NOMO-1 treated with DMSO at 0.1 percent for 48 hours (cell line): ENCODE data around the gene MAP3K15.

Source experiments
- DNase-seq: peaks from one replicate; lab custom pipeline; 2025; ENCODE audit not compliant: unreplicated experiment; lab: John Stamatoyannopoulos, UW

Gene MAP3K15

DNA sequence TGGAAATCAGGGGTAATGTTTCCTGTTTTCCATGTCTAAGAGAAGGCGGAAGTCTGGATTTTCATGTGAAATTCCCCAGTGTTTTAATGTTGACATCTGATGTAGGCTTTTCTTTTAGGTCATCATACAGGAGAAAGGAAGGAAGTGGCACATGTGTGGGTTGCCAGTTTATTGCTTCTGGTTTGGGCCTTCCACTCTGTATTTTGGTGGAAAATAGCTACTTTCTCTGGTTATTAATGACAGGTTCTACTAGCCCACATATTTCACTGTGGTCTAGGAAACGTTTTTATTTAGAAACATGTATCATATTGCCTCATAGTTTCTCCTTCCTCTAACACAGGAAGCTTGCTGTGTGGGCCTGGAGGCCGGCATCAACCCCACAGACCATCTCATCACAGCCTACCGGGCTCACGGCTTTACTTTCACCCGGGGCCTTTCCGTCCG is 164.3 kb downstream of the MAP3K15 start:
- DNase-seq, result peak; percentile 89

DNA sequence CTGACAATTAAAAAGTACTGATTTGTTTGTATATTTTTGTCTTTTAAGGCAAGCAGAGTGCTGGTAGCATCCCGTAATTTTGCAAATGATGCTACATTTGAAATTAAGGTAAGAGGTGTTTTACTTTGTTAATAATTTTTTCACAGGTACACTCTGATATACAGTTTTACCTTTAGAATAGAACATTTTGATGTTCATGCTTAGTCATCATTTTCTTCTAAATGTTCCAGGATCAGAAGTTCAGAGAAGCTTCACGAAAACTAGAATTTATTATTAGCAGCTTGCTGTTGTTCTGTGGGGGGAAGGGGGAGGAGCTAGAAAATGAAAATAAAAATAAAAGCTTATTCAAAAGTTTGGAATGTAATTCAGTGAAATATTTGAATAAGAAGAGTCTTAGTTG is 166.0 kb downstream of the MAP3K15 start:
- DNase-seq, result no peak

DNA sequence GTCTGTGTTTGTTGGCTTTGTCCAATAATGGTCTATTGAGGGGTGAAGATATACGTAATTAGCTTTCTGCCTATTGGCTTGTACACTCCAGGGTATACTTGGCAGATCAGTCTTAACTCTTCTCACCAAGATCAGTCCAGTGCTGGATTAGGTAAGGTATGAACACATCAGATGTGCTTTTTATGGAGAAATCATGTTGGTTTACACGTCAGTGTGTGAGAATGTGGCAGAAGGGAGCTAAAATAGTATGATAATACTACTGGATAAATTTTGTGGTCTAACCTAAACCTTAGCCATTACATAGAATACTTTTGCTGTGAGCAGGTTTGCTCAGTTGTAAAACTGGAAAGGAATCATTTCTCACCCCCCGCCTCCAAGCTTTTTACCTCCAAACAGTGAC is 167.4 kb downstream of the MAP3K15 start:
- no peak for DNase-seq

DNA sequence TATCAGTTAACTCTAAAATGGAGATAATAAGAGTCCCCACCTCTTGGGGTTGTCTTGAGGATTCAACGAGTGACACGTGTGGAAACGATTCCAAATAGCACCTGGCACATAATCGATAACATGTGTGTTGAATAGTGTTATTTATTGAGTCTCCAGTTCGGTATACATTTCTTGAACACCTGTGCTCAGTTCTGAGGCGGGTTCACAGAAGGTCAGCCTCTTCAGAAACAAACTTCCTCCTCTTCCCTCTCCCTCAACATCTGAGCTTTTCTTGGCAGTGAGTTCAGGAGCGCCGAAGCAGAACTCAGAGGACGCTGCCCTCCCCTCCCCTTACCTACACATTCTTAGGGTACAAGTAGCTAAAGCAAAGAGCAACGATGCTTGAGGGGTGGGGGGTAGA is 170.6 kb downstream of the MAP3K15 start:
- no peak for DNase-seq

DNA sequence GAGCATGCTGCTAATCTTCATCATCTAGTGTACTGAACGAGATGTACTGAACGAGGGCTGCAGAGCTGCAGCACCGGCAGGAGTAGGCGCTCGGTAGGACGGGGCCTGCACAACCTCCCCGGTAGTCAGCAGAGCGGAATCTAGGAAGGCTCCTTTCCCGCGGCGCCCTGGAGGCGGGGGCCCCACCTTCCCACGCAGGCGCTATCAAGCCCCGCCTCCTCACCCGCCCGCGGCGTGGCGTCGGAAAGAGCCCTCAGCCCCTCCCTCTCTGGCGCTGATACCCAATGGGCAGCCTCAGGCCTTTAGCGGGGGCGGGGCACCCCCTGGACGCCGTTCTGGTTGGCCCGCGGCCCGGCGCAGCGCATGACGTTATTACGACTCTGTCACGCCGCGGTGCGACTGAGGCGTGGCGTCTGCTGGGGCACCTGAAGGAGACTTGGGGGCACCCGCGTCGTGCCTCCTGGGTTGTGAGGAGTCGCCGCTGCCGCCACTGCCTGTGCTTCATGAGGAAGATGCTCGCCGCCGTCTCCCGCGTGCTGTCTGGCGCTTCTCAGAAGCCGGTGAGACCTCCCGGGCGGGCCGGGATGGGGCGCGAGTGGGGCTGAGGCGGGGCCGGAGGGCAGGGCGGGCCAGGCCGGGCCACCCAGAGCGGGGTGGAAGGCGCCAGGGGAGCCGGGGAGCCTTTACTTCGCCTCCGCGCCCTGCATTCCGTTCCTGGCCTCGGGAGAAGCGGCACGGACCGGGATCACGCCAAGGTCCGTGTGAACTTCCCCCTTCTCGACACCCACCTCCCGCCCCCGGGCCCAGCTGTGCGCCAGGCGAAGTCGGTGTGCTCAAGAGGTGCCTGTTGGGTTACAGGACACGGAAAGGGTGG is 171.5 kb downstream of the MAP3K15 start, which contains the start of gene PDHA1:
Gene PDHA1, plus strand, starts transcription at position 393 of the 874 bp plus-strand sequence. Its CDS starts 111 bp downstream, at position 504.
- peak; percentile 81 for DNase-seq

DNA sequence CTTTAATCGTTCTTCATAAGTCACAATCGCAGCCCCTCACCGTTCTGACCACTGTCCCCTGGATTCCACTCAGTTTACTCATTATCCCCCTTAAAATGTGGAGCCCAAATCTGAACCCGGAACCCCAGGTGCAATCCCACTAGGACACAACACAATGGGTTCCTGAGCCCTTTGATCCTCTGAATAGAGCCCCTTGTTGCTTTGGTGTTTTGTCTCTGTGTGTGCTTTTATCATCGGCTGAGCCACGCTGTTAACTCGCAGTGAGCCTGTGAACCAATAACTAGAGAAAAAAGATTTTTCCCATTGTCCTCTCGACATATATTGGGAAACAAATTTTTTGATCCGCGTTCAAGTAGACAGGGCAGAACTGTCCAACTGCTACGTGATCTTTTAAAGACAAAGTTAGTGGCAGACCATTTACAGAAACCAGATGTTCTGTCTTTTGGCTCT is 172.2 kb downstream of the MAP3K15 start:
- DNase-seq, result no peak

DNA sequence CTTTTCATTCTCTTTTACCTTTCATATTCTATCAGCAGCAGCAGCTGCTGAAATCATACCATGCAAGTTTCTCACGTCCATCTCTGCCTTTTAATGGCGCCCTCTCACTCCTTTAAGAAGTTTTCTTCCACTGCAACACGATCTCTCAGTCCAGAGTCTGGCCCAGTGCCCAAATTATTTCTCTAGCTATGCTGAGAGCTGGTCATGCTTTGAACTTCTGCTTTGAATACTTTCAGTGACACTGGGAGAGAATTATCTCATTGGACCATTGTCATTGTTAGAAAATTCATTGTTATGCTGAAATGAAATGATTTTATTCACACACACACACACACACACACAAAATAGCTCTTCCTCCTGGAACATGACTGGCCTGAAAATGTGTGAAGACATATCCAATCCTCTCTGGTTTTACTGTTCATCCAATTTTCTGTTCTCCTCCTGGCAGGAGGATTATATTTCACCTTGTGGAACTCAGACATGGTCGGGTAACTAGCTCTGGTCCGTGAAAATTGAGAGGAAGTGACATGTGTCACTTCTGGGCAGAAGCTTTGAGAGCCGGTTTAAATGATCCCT is 172.9 kb downstream of the MAP3K15 start:
- DNase-seq, result peak; percentile 30

DNA sequence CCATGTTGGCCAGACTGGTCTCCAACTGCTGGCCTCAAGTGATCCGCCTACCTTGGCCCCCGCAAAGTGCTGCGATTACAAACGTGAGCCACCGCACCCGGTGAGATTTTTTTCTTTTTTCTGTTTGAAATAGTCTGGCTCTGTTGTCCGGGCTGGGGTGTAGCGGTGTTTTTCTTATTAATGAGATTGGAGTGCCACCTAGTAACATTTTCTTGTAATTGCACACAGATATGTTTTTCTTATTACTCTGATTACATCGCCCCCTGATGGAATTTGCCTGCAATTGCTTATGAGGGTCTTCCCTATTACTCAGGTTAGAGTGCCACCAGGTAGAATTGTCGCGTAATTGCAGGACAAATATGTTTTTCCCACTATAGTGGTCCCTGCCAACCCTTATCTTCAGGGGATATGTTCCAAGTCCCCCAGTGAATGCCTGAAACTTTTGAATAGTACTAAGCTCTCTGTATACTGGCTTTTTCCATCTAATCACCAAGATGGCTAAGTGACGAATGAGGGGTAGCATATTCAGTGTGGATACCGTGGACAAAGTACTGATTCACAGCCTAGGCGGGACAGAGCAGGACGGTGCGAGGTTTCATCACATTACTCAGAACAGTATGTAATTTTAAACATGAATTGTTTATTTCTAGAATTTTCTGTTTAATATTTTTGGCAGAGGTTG is 180.2 kb downstream of the MAP3K15 start:
- peak; percentile 87 for DNase-seq

DNA sequence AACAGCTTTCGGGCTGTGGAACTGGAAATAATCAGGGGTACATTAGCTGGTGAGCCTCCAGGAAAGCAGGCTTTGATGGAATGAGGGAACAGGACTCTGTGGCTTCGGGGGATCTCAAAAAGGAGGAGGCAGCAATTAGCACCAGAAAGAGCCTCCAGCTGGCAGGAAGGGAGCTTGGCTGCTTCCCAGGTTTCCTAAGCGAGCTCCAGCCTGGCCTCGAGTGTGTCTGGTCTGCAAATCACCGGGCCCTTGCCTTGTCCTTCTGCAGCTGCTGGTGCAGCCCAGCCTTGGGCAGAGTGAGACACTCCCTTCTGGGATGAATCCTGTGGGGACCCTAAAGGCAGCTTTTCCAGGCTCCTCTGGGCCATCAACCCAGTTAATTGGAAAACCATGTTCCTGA is 182.3 kb downstream of the MAP3K15 start:
- no peak for DNase-seq

DNA sequence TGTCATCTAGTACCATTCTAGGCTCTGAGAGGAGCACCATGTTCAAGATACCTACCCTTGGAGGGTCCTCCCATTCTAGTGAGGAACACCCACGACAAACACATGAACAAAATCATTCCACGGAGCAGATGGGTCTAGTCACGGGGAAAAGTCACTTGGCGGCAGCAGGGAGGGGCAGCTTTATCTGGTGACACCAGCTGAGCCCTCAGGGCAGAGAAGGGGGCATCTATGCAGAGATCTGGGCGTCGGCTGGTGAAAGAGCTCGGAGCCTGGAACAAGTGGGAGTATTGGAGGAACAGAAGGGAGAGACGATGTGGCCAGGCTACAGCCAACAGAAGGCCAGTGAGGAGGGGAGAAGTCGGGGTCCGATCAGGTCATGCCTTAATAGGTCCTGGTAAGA is 183.5 kb downstream of the MAP3K15 start:
- DNase-seq, result no peak

DNA sequence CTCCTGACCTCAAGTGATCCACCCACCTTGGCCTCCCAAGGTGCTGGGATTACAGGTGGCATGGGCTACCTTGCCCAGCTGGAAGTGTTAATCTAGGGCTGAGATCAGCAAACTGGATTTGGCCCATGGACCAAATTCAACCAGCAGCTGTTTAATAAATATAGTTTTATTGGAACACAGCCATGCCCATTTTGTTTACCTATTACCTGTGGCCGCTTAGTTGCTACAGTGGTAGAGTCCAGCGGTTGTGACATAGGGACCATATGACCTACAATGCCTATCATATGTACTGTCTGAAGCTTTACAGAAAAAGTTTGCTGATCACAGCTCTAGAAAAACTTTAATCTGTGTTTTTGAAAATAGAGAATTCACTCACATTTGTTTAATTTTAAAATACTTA is 188.7 kb downstream of the MAP3K15 start:
- no peak for DNase-seq
